ENCODE measurements around the gene HK2.

Gene HK2

GRCh38 chr2:74873678-74874640 lies 40.0 kb downstream of the HK2 start:
- Histone ChIP-seq H4K20me1 (peaks cover 77% of the 10 kb centered on the region), H3K4me3 (no peak overlapping the region), H3K36me3 (peaks cover 99% of the 10 kb centered on the region), H3K27me3 (no peaks in the 10 kb centered on the region), H3K4me1 (peaks cover 56% of the 10 kb centered on the region), H3K9ac (peak overlapping the region; percentile 13; the same call in 1 of the 2 replicates), H3K4me2 (peak overlapping the region; percentile 43), H3K9me3 (no peaks in the 10 kb centered on the region), H3K27ac (peak overlapping the region; percentile 42; the same call in 1 of the 2 replicates)
- no peak for TF ChIP-seq Cebpa-rat (IDR thresholded peaks at IDR 0.05)

DNA sequence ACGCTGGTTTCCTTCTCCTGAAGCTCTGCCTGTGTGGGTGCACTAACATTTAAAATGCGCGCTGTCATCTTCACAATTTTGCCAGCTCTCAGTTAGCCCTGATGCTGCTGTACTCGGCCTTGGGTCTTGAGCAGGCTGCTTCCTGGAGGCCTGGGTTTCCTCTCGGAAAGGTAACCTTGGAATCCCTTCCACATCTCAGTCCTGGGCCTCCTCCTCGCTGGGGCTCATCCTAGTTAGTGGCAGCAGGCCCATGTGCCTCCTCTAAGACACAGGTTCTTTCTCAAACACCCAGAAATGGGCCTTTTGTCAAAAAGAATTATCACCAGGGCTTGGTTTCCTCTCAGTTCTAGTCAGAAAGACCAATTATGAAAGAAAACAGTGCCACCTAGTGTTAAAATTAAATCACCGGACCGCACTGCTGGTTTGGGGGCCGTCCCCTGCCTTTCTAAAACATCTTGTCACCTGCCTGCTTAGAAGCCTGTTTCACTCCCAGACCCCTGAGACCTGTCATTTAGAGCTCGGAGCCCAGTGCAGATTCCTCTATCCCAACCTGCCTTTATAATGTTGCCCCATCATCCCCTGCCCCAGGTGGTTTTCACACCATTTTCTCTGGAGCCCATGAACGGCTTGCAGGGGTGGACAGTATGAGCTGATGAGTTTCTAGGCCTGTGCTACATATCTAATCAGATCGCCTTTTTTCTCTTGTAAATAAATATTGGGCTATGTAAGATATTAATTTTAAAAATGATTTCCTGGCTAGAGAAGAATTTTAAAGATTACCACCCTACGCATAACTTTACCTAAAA lies 42.4 kb downstream of the HK2 start:
- 0 out of 2 replicates have a peak overlapping the region, but pooled peaks have one; percentile 10 for H3K27ac ChIP-seq

GRCh38 chr2:74877376-74877775 lies 43.4 kb downstream of the HK2 start:
- H4K20me1 ChIP-seq = peaks cover 90% of the 10 kb centered on the region
- no peak overlapping the region for H3K4me2 ChIP-seq
- no peak overlapping the region for H3K9ac ChIP-seq
- peaks cover 99% of the 10 kb centered on the region for H3K36me3 ChIP-seq
- H3K9me3 ChIP-seq = no peaks in the 10 kb centered on the region
- no peaks in the 10 kb centered on the region for H3K27me3 ChIP-seq
- H3K4me3 ChIP-seq = no peak overlapping the region
- peaks cover 27% of the 10 kb centered on the region for H3K4me1 ChIP-seq
- TF ChIP-seq Cebpa-rat (IDR thresholded peaks at IDR 0.05) = no peak
- no peak overlapping the region for H3K27ac ChIP-seq

More for the DNA sequence above, 42.4 kb downstream of the HK2 start:
- no peak for TF ChIP-seq Cebpa-rat (IDR thresholded peaks at IDR 0.05)
- H4K20me1 ChIP-seq = peaks cover 90% of the 10 kb centered on the region
- peaks cover 38% of the 10 kb centered on the region for H3K4me1 ChIP-seq
- H3K27me3 ChIP-seq = no peaks in the 10 kb centered on the region
- peaks cover 99% of the 10 kb centered on the region for H3K36me3 ChIP-seq
- no peak overlapping the region for H3K9ac ChIP-seq
- H3K4me2 ChIP-seq = no peak overlapping the region
- H3K4me3 ChIP-seq = no peak overlapping the region
- H3K9me3 ChIP-seq = no peaks in the 10 kb centered on the region

DNA sequence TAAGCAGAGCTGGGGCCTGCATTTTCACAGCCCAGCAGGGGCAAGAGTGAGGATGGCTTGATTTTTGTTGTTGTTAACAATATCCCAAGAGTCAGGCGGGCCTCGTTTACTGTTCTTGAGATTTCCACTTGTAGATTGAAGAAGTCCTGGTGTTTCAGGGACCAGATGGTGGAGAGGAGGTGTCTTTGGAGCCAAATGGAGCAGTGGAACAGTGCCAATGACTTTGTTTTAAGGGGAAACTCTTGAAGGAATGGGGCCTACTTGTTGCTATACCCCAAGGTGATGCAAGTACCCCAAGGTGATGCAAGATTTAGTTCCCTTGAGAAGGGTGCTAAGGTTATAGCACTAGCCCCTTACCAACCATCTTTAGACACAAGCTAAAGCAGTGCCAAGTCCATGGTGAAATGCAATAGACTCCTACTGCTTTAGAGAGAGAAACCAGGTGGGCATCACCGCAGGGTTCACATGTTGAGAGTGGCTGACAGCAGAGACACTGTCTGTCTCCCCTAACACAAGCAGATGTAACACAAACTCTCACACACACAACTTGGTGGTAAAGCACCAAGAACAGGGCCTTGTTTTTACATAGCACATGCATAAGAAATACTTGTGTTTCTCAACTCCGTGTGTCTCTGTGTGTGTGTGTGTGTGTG lies 44.0 kb downstream of the HK2 start:
- no peak overlapping the region for H3K4me2 ChIP-seq
- no peaks in the 10 kb centered on the region for H3K9me3 ChIP-seq
- no peak overlapping the region for H3K4me3 ChIP-seq
- peaks cover 99% of the 10 kb centered on the region for H3K36me3 ChIP-seq
- TF ChIP-seq Cebpa-rat (IDR thresholded peaks at IDR 0.05) = no peak
- H4K20me1 ChIP-seq = peaks cover 84% of the 10 kb centered on the region
- H3K4me1 ChIP-seq = peaks cover 24% of the 10 kb centered on the region
- no peaks in the 10 kb centered on the region for H3K27me3 ChIP-seq
- H3K9ac ChIP-seq = no peak overlapping the region
- no peak overlapping the region for H3K27ac ChIP-seq

DNA sequence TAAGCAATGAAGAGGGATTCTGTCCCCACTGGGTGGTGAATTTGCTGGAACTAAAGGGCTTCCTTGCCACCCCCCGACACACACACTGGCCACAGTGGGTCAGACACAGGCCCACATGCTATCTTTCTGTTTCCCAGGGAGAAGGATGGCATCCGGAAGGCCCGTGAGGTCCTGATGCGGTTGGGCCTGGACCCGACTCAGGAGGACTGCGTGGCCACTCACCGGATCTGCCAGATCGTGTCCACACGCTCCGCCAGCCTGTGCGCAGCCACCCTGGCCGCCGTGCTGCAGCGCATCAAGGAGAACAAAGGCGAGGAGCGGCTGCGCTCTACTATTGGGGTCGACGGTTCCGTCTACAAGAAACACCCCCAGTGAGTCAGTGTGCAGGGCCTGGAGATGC lies 44.6 kb downstream of the HK2 start:
- H3K9me3 ChIP-seq = no peaks in the 10 kb centered on the region
- H3K9ac ChIP-seq = no peak overlapping the region
- TF ChIP-seq Cebpa-rat (IDR thresholded peaks at IDR 0.05) = no peak
- H3K4me3 ChIP-seq = no peak overlapping the region
- no peak overlapping the region for H3K27ac ChIP-seq
- no peak overlapping the region for H3K4me2 ChIP-seq
- H4K20me1 ChIP-seq = peaks cover 78% of the 10 kb centered on the region
- peaks cover 24% of the 10 kb centered on the region for H3K4me1 ChIP-seq
- peaks cover 99% of the 10 kb centered on the region for H3K36me3 ChIP-seq
- no peaks in the 10 kb centered on the region for H3K27me3 ChIP-seq

- no peak overlapping the region for H3K27ac ChIP-seq
- no peaks in the 10 kb centered on the region for H3K9me3 ChIP-seq
- H3K27me3 ChIP-seq = no peaks in the 10 kb centered on the region
- H3K9ac ChIP-seq = no peak overlapping the region
- TF ChIP-seq Cebpa-rat (IDR thresholded peaks at IDR 0.05) = no peak
- peaks cover 20% of the 10 kb centered on the region for H3K4me1 ChIP-seq
- no peak overlapping the region for H3K4me3 ChIP-seq
- H3K4me2 ChIP-seq = no peak overlapping the region
- peaks cover 73% of the 10 kb centered on the region for H4K20me1 ChIP-seq
- H3K36me3 ChIP-seq = peaks cover 95% of the 10 kb centered on the region
These were observed 46.3 kb downstream of the HK2 start for GRCh38 chr2:74880054-74880728.

GRCh38 chr2:74881176-74881575 lies 47.2 kb downstream of the HK2 start:
- Histone ChIP-seq H3K4me1 (peaks cover 20% of the 10 kb centered on the region), H3K9me3 (no peaks in the 10 kb centered on the region), H3K27ac (no peak overlapping the region), H3K4me2 (no peak overlapping the region), H3K36me3 (peaks cover 95% of the 10 kb centered on the region), H3K27me3 (no peaks in the 10 kb centered on the region), H3K9ac (no peak overlapping the region), H4K20me1 (peaks cover 65% of the 10 kb centered on the region), H3K4me3 (no peak overlapping the region)
- no peak for TF ChIP-seq Cebpa-rat (IDR thresholded peaks at IDR 0.05)

- no peak overlapping the region for H3K27ac ChIP-seq
- peaks cover 20% of the 10 kb centered on the region for H3K4me1 ChIP-seq
- H3K4me2 ChIP-seq = no peak overlapping the region
- H3K9me3 ChIP-seq = no peaks in the 10 kb centered on the region
- TF ChIP-seq Cebpa-rat (IDR thresholded peaks at IDR 0.05) = no peak
- peaks cover 97% of the 10 kb centered on the region for H3K36me3 ChIP-seq
- no peak overlapping the region for H3K9ac ChIP-seq
- peaks cover 60% of the 10 kb centered on the region for H4K20me1 ChIP-seq
- H3K27me3 ChIP-seq = no peaks in the 10 kb centered on the region
- no peak overlapping the region for H3K4me3 ChIP-seq
These were observed 47.8 kb downstream of the HK2 start for GRCh38 chr2:74881626-74882298.

DNA sequence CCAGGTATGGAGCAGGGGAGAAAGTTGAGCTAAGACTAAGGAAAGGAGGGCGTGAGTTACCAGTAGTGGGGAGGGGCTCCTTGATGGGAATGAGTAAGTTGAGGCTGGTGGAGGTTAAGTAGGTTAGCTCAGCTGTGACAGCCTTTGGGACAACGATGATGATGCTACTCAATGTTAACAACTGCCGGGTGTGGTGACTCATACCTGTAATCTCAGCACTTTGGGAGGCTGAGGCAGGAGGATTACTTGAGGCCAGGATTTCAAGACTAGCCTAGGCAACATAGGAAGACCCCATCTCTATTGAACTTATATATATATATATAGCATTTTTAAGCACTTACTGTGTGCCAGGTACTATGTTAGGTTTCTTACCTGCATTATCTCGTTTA lies 48.4 kb downstream of the HK2 start:
- no peak overlapping the region for H3K4me3 ChIP-seq
- TF ChIP-seq Cebpa-rat (IDR thresholded peaks at IDR 0.05) = no peak
- peaks cover 97% of the 10 kb centered on the region for H3K36me3 ChIP-seq
- H4K20me1 ChIP-seq = peaks cover 61% of the 10 kb centered on the region
- peaks cover 20% of the 10 kb centered on the region for H3K4me1 ChIP-seq
- H3K4me2 ChIP-seq = no peak overlapping the region
- no peaks in the 10 kb centered on the region for H3K27me3 ChIP-seq
- no peaks in the 10 kb centered on the region for H3K9me3 ChIP-seq
- no peak overlapping the region for H3K9ac ChIP-seq
- no peak overlapping the region for H3K27ac ChIP-seq

All from BLaER1 (cell line).